HG03025 (cell line): ENCODE results near the gene HBB.
"Not testable (repeated sequence)": the region's sequence is repeated elsewhere in the genome, so short reads cannot be mapped to it uniquely, and the experiment has no call there.

Experiments
- ATAC-seq: cut with Tn5 transposase; IDR thresholded peaks from one replicate; pipeline ENCODE4 v1.9.1; 2021; ENCODE audit warnings: mild to moderate bottlenecking, moderate library complexity; ENCODE audit not compliant: unreplicated experiment, low FRiP score

The HBB gene

GRCh38 chr11:5226732-5227310, at the start of gene HBB:
TSS of gene HBB (minus strand) at chr11:5227071. CDS start at chr11:5227021, 50 bp downstream.
- no peak for ATAC-seq

DNA sequence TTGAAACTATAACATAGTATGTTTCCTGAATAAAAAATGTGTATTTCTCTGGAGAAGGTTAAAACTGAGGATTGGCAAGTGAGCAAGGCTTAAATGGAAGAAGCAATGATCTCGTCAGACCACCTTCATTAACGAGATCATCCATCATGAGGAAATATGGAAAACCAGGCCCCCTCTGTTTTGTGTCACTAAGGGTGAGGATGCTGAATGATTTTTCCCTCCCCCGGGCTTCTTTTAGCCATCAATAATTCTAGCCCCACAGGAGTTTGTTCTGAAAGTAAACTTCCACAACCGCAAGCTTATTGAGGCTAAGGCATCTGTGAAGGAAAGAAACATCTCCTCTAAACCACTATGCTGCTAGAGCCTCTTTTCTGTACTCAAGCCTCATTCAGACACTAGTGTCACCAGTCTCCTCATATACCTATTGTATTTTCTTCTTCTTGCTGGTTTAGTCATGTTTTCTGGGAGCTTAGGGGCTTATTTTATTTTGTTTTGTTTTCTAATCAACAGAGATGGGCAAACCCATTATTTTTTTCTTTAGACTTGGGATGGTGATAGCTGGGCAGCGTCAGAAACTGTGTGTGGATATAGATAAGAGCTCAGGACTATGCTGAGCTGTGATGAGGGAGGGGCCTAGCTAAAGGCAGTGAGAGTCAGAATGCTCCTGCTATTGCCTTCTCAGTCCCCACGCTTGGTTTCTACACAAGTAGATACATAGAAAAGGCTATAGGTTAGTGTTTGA, 48.7 kb upstream of the HBB start:
- ATAC-seq: no peak

GRCh38 chr11:5274395-5274794, 47.5 kb upstream of the HBB start:
- ATAC-seq: no peak

DNA sequence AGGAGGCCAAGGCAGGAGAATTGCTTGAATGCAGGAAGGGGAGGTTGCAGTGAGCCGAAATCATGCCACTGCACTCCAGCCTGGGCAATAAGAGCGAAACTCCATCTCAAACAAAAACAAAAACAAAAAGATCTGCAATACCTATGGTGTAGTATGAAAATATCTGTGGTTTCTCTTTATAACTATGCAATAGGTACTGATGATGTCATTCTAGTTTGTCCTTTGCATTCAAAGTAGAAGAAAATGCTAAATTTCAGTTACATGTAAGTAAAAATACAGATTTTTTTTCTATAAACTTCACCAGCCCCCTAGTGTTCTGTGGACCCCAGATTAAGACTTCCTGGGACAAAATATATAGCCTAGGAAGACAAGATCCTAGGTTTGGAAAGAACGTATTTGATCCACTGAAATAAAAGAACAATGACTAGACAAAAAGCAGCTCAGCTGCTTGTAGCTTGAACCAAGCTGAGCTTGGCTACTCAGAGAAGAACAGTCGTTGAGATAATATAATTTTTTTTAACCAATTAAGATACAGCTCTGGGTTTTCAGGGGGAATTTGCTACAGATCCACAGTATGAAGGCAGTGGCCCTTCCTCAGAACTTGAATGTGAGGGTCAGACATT, 45.6 kb upstream of the HBB start:
- no peak for ATAC-seq

DNA sequence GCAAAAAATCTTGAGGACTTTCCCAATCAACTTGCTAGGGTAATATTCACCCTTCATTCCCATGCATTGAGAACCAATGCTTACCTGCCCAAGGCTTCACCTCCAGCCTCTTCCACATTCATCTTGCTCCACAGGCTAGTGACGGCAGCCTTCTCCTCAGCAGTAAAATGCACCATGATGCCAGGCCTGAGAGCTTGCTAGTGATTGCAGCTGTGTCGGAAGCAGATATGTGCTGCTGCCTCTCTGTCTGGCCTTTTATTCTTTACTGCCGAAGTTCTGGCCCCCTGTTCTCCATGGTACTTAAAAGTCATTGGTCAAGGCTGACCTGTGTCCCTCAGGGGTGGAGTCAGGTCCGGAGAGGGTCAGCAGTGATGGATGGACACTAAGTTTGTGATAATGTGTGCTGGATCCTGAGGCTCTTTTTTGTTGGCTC, 42.9 kb upstream of the HBB start, which contains the start of gene HBE1:
TSS of gene HBE1 (minus strand) at position 231 of the 433 bp plus-strand sequence. CDS start at position 176, 55 bp downstream.
- ATAC-seq: no peak

DNA sequence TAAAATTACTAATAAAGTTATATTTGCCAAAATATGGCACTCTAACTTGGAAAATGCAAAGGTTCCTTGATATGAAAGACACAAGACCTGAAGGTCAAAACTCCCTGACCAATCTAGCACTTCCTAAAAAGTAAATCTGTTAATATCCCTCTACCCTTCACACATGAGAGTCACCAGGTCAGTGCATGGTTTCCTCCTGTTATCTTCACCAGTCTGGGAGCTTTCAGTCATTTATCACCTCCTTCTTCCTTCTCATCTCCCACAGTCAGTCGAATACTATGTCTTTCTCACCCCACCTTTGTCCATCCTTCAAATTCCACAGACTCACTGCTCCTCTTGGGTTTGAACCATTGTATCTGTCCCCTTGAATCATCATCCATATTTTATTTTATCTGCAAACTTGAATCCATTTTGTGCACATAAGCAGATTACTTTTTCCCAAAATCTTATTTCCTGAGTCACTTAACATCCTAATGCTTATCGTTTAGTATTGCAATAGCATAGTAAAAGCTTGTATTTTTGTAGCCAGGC, 40.2 kb upstream of the HBB start:
- ATAC-seq: no peak

- ATAC-seq: no peak
Observed at GRCh38 chr11:5266609-5267008, 39.7 kb upstream of the HBB start.

DNA sequence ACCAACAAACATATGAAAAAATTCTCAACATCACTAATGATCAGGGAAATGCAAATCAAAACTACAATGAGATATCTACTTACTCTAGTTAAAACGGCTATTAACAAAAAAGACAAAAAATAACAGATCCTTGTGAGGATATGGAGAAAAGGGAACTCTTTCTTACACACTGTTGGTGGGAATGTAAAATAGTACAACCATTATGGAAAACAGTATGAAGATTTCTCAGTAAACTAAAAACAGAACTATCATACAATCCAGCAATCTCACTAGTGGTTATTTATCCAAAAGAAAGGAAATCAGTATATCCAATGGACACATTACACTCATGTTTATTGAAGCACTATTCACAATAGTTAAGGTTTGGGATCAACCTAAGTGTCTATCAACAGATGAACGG, 39.0 kb upstream of the HBB start:
- ATAC-seq: no peak

DNA sequence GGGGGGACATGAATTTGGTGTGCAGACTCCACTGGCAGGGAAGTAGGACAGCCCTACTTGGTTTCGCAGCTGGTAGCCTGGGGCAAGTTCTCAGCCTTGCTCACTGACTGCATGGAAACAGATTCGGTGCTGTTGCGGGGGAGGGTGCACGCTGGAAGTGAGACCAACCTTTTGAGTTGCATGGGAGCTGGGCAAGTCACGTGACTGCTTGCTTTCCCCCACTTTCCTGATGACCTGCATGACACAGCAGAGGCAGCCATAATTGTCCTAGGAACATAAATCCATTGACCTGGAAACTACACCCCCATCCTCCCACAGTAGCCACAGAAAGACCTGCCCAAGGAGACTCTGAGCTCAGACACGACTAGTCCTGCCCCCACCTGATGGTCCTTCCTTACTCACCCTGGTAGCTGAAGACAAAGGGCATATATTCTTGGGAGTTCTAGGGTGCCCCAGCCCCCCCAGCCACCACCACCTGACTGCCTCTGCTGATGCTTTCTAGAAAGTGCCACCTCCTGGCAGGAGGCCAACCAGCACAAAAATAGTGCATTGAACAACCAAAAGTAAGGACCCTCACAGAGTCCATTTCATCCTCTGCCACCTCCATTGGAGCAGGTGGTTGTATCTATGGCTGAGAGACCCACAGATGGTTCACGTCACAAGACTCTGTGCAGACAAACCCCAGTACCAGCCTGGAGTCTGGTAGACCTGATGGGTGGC, 31.8 kb upstream of the HBB start:
- ATAC-seq: no peak

- no peak for ATAC-seq
Observed at GRCh38 chr11:5257296-5257695, 30.4 kb upstream of the HBB start.

DNA sequence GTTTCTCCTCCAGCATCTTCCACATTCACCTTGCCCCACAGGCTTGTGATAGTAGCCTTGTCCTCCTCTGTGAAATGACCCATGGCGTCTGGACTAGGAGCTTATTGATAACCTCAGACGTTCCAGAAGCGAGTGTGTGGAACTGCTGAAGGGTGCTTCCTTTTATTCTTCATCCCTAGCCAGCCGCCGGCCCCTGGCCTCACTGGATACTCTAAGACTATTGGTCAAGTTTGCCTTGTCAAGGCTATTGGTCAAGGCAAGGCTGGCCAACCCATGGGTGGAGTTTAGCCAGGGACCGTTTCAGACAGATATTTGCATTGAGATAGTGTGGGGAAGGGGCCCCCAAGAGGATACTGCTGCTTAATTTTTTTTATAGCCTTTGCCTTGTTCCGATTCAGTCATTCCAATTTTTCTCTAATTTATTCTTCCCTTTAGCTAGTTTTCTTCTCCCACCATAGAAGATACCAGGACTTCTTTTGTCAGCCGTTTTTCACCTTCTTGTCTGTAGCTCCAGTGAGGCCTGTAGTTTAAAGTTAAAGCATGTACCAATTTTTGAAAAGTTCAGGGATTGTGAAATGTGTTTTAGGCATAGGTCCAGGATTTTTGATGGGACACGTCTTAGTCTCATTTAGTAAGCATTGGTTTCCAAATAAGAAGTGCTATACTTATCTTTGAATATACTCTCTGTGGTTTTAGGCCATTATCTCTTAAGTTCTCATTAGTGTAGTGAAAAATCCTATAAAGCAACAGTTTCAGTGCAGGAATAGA, 28.0 kb upstream of the HBB start, which contains the start of gene HBG2:
TSS of gene HBG2 (minus strand) at position 136 of the 768 bp plus-strand sequence. CDS start at position 83, 53 bp downstream.
- ATAC-seq: not testable (repeated sequence)

GRCh38 chr11:5254023-5254422, 27.2 kb upstream of the HBB start:
- ATAC-seq: not testable (repeated sequence)

- not testable (repeated sequence) for ATAC-seq
Observed at GRCh38 chr11:5253440-5253839, 26.6 kb upstream of the HBB start.

- no peak for ATAC-seq
Observed at GRCh38 chr11:5252919-5253265, 26.0 kb upstream of the HBB start.

- ATAC-seq: no peak
Observed at GRCh38 chr11:5252192-5252918, 25.5 kb upstream of the HBB start.

DNA sequence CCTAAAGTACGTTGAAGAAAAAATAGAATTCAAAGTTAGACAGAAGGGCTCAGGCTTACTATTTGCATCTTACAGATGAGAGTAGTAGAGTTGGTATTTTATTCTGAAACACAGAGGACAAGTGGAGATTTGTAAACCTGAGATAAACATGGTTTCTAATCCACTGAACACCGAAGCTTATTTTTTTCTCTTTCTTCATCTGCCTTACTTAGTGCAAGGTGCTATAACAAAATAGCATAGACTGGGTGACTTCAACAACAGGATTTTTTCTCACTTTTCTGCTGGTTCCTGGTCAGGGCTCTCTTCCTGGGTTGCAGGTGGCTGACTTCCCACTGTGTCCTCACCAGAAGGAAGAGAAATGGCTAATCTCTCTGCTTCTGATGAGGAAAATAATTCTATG, 24.9 kb upstream of the HBB start:
- ATAC-seq: no peak

GRCh38 chr11:5250543-5251204, 23.8 kb upstream of the HBB start:
- ATAC-seq: no peak

DNA sequence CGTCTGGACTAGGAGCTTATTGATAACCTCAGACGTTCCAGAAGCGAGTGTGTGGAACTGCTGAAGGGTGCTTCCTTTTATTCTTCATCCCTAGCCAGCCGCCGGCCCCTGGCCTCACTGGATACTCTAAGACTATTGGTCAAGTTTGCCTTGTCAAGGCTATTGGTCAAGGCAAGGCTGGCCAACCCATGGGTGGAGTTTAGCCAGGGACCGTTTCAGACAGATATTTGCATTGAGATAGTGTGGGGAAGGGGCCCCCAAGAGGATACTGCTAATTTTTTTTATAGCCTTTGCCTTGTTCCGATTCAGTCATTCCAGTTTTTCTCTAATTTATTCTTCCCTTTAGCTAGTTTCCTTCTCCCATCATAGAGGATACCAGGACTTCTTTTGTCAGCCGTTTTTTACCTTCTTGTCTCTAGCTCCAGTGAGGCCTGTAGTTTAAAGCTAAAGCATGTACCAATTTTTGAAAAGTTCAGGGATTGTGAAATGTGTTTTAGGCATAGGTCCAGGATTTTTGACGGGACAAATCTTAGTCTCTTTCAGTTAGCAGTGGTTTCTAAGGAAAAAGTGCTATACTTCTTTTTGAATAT, 23.0 kb upstream of the HBB start, which contains the start of gene HBG1:
TSS of gene HBG1 (minus strand) at position 51 of the 590 bp plus-strand sequence. CDS start 53 bp downstream, outside the sequence.
- ATAC-seq: not testable (repeated sequence)
